Sigmoid colon (tissue), 7 donors: ENCODE data around the gene BBS1. TPM values are rescaled to one million over a fixed set of nuclear protein-coding genes. Genes with fewer than 3 reads are reported as not detected.
A peak's percentile ranks its signal among the peaks of the same experiment; 100 is the strongest.

Source experiments
- DNase-seq: peaks from one replicate; pipeline ENCODE4 v3.0.0-alpha.2; 2019
- H3K27ac ChIP-seq, 4 donors: fragments of 200-600 bp; sonication (generic); one replicate each; pipeline ENCODE4 v1.5.1; 2016 to 2019; ENCODE audit warnings: mild to moderate bottlenecking in 1 of 4
- H3K27me3 ChIP-seq, 3 donors: fragments of 200-600 bp; sonication (generic); one replicate each; pipeline ENCODE4 v1.5.1; 2019; ENCODE audit warnings: mild to moderate bottlenecking in 1 of 3
- H3K36me3 ChIP-seq, 4 donors: fragments of 200-600 bp; sonication (generic); one replicate each; pipeline ENCODE4 v1.5.1; 2016 to 2019
- H3K4me1 ChIP-seq, 4 donors: fragments of 200-600 bp; sonication (generic); one replicate each; pipeline ENCODE4 v1.5.1; 2017 to 2019
- H3K4me3 ChIP-seq, 4 donors: fragments of 200-600 bp; sonication (generic); one replicate each; pipeline ENCODE4 v1.5.1; 2017 to 2019; ENCODE audit warnings: mild to moderate bottlenecking in 2 of 4, moderate library complexity in 1 of 4
- H3K9me3 ChIP-seq, 4 donors: fragments of 200-600 bp in 3 of 4; sonication (generic) in 3 of 4; one replicate each; pipeline versions ENCODE4 v1.5.1 to v1.6.1; 2013 to 2019
- CTCF ChIP-seq, 4 experiments: fragments of 450-650 bp in 3 of 4; fragments of 200-600 bp in 1 of 4; IDR thresholded peaks; one replicate each; pipeline ENCODE4 v1.5.1; 2016 to 2019; ENCODE audit warnings: antibody characterized with exemption in 4 of 4, mild to moderate bottlenecking in 3 of 4, moderate library complexity in 2 of 4
- EP300 ChIP-seq, 4 donors: sonication (generic); formaldehyde crosslinking; IDR thresholded peaks; one replicate each; pipeline ENCODE4 v1.6.1; 2017; ENCODE audit warnings: antibody characterized with exemption in 4 of 4
- POLR2A ChIP-seq, 2 donors: fragments of 450-650 bp; IDR thresholded peaks; one replicate each; pipeline ENCODE4 v1.6.1; 2016; ENCODE audit warnings: antibody characterized with exemption in 2 of 2, mild to moderate bottlenecking in 2 of 2, moderate library complexity in 2 of 2
- POLR2AphosphoS5 ChIP-seq, 4 donors: sonication (generic); formaldehyde crosslinking; IDR thresholded peaks; one replicate each; pipeline ENCODE4 v1.6.1; 2017; ENCODE audit warnings: antibody characterized with exemption in 4 of 4
- WGBS, 2 donors: extraction: QIAGEN DNeasy Blood & Tissue Kit; methylation state at CpG; one replicate each; pipeline ENCODE4 v1.1.7; 2013; 5-methylcytosine and 5-hydroxymethylcytosine counted together
- intact Hi-C: fragments of 100-400 bp; cut with DNase I; formaldehyde crosslinking; loops from one replicate; pipeline ENCODE4 v1.15.1; 2023
- polyA plus RNA-seq, 3 donors: library from polyadenylated mRNA; stranded (reverse); fragments of 200-250 nt; gene quantifications; one replicate each; pipeline ENCODE4 v1.2.3, GENCODE V29; 2013
- total RNA-seq, 4 donors: library from RNA; depleted of rRNA; stranded (reverse); fragments of >200 nt; gene quantifications; one replicate each; pipeline ENCODE4 v1.1.0, GENCODE V29; 2016
- donor health status: healthy with polysubstance abuse.
- donor health status: Bipolar disorder and iron deficiency.
- donor health status: healthy.

The BBS1 gene
- total and polyA plus RNA-seq, 7 donors = 7.8 to 91.4 (median 50.2) TPM

GRCh38 chr11:66465373-66466224 lies 44.8 kb upstream of the BBS1 start:
- Histone ChIP-seq H3K36me3 (peaks cover 0 to 7% (median 0%) of the 10 kb centered on the region in 4 donors), H3K9me3 (no peaks in the 10 kb centered on the region), H3K27ac (peak overlapping the region; percentile 80 to 87 (median 84)), H3K4me3 (peak overlapping the region; percentile 55 to 92 (median 80)), H3K27me3 (no peaks in the 10 kb centered on the region), H3K4me1 (peaks cover 0 to 25% (median 18%) of the 10 kb centered on the region in 4 donors)
- intact Hi-C loops = loop anchor here (2.0 kb wide), 1 partner anchor 27 kb away; the partner anchor contains the start of gene MRPL11
- no peak for TF ChIP-seq CTCF (IDR thresholded peaks at IDR 0.05)
- TF ChIP-seq POLR2AphosphoS5 (IDR thresholded peaks at IDR 0.05) = no peak
- TF ChIP-seq EP300 (IDR thresholded peaks at IDR 0.05) = no peak
- TF ChIP-seq POLR2A (IDR thresholded peaks at IDR 0.05) = no peak
- DNase-seq = no peak
- WGBS, 2 donors = 41 to 58% methylated on average over 19 of the region's 19 CpGs

- intact Hi-C loops = loop anchor here (1.0 kb wide), 1 partner anchor 13 kb away; no protein-coding TSS in a partner anchor
- peak; percentile 97 for DNase-seq
- TF ChIP-seq CTCF (IDR thresholded peaks at IDR 0.05) (no peak), POLR2A (IDR thresholded peaks at IDR 0.05) (peak in 1 of 2 donors; percentile 53), POLR2AphosphoS5 (IDR thresholded peaks at IDR 0.05) (peak; percentile 71 to 81 (median 78)), EP300 (IDR thresholded peaks at IDR 0.05) (no peak)
- Histone ChIP-seq H3K4me3 (peak within 1 kb of the TSS; percentile 55 to 92 (median 80)), H3K27me3 (no peaks in the 10 kb centered on the region), H3K4me1 (peaks cover 0 to 25% (median 18%) of the 10 kb centered on the region in 4 donors), H3K27ac (peak within 1 kb of the TSS; percentile 80 to 87 (median 84)), H3K9me3 (no peaks in the 10 kb centered on the region), H3K36me3 (peaks cover 0 to 16% (median 0%) of the 10 kb centered on the region in 4 donors)
- 1% methylated on average over 63 of the region's 63 CpGs for WGBS, 2 donors
These were observed 44.0 kb upstream of the BBS1 start, which contains the start of gene PELI3 for GRCh38 chr11:66466225-66467033. PELI3 (plus strand) TSS chr11:66466905; CDS start chr11:66468129, 1,224 bp downstream.

- H3K27ac ChIP-seq = peak overlapping the region; percentile 80 to 87 (median 84)
- H3K27me3 ChIP-seq = no peaks in the 10 kb centered on the region
- TF ChIP-seq POLR2AphosphoS5 (IDR thresholded peaks at IDR 0.05) = no peak
- TF ChIP-seq EP300 (IDR thresholded peaks at IDR 0.05) = no peak
- peak in 3 of 4 experiments; percentile 6 to 47 (median 37) for TF ChIP-seq CTCF (IDR thresholded peaks at IDR 0.05)
- peaks cover 0 to 25% (median 18%) of the 10 kb centered on the region in 4 donors for H3K4me1 ChIP-seq
- no peak for DNase-seq
- intact Hi-C loops = loop anchor here (1.0 kb wide), 1 partner anchor 12 kb away; no protein-coding TSS in a partner anchor
- no peaks in the 10 kb centered on the region for H3K9me3 ChIP-seq
- peak overlapping the region; percentile 55 to 92 (median 80) for H3K4me3 ChIP-seq
- peaks cover under 1 to 23% (median 1%) of the 10 kb centered on the region in 4 donors for H3K36me3 ChIP-seq
- WGBS, 2 donors = 2 to 3% methylated on average over 72 of the region's 72 CpGs
These were observed 43.3 kb upstream of the BBS1 start for GRCh38 chr11:66467034-66467659.

- Histone ChIP-seq H3K4me3 (peak overlapping the region; percentile 55 to 92 (median 80)), H3K4me1 (peaks cover 0 to 25% (median 18%) of the 10 kb centered on the region in 4 donors), H3K36me3 (peaks cover 6 to 29% (median 7%) of the 10 kb centered on the region in 4 donors), H3K9me3 (no peaks in the 10 kb centered on the region), H3K27ac (peak overlapping the region in 3 of 4 donors; percentile 80 to 87 (median 82)), H3K27me3 (no peaks in the 10 kb centered on the region)
- no peak for TF ChIP-seq POLR2AphosphoS5 (IDR thresholded peaks at IDR 0.05)
- no peak for TF ChIP-seq EP300 (IDR thresholded peaks at IDR 0.05)
- TF ChIP-seq POLR2A (IDR thresholded peaks at IDR 0.05) = no peak
- TF ChIP-seq CTCF (IDR thresholded peaks at IDR 0.05) = no peak
- no peak for DNase-seq
- intact Hi-C loops = loop anchor here (1.0 kb wide), 1 partner anchor 12 kb away; no protein-coding TSS in a partner anchor
- WGBS, 2 donors = 11 to 32% methylated on average over 6 of the region's 6 CpGs
These were observed 42.7 kb upstream of the BBS1 start for GRCh38 chr11:66467756-66468155.
